ENCODE results near the gene DRG1. TPM values are rescaled to one million over a fixed set of nuclear protein-coding genes. Genes with fewer than 3 reads are reported as not detected.
A peak's percentile ranks its signal among the peaks of the same experiment; 100 is the strongest.
"Not testable (repeated sequence)": the region's sequence is repeated elsewhere in the genome, so short reads cannot be mapped to it uniquely, and the experiment has no call there.

DRG1 gene, protein sequence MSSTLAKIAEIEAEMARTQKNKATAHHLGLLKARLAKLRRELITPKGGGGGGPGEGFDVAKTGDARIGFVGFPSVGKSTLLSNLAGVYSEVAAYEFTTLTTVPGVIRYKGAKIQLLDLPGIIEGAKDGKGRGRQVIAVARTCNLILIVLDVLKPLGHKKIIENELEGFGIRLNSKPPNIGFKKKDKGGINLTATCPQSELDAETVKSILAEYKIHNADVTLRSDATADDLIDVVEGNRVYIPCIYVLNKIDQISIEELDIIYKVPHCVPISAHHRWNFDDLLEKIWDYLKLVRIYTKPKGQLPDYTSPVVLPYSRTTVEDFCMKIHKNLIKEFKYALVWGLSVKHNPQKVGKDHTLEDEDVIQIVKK
- total RNA-seq: 60.6 TPM
- long read RNA-seq, transcript DRG1-201 (9 exons, 1,746 nt): major isoform, 106 of 117 reads
- long read RNA-seq, partial matches to known transcripts: 4 of 117 reads
- long read RNA-seq, other reads (novel, unspliced or antisense): 7 of 117 reads

DNA sequence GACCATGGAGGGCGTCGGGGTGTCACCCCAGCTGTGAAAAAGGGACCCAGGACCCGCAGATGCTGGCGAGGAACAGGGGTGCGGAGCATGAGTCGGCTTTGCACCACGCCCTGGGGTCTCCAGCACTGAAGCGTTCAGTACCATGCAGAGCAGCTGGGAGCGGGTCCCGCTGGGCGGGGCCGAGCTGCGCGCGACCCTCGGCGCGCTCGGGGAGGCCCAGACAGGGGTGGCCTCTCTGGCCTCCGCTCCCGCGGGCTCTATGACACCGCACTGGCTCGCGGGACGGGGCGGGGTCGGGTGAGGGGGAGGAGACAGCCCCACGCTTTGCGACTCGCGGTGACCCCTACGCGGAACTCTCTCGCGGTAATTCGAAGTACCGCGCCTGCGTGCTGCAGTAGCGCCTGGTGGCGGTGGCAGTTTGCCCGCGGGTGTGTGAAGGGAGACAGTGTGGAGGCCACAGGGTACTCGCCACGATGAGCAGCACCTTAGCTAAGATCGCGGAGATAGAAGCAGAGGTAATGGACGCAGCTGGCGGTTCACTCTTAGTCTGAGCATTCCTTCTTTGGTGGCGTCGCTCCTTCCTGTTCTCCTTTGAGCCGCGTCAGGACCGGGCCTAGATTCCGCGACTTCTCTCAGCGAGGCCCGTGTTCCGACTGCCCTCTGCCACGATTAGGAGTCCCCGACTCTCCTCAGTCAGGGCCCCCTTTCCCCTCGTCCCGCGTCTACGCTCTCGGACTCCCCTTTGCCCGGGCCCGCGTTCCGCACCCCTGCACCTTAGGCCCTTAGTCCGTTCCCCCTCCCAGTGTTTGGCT is at the start of gene DRG1:
TSS of gene DRG1 (plus strand) at position 394 of the 812 bp plus-strand sequence. CDS start at position 474, 80 bp downstream.
- intact Hi-C loops (cut with DNase I): loop anchor here (2.0 to 5.0 kb wide), 2 partner anchors 52 to 97 kb away; partner anchors contain the start of genes PATZ1 and SFI1
- DNase-seq (peak; percentile 98), ATAC-seq (ENCODE audit: poor library complexity) (peak; percentile 99)

DNA sequence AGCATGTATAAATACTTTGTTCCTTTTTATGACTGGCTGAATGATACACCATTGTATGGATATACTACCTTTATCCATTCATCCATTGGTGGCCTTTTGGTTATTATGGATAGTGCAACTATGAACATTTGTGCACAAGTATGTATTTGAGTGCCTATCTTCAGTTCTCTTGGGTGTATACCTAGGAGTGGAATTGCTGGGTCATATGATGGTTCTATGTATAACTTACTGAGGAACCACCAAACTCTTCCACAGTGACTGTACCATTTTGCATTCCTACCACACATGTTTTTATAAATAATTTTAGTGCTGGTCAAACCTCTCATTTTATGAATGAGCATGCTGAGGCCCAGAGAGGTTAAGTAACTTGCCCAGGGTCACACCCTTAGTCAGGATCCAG is 49.4 kb upstream of the DRG1 start:
- intact Hi-C loops (cut with DNase I): loop anchor here (5.0 kb wide), 2 partner anchors 47 to 147 kb away; partner anchors contain the start of genes DRG1 and SFI1
- DNase-seq (no peak), ATAC-seq (ENCODE audit: poor library complexity) (no peak)

- intact Hi-C loops (cut with DNase I): no loop called here
- no peak for DNase-seq
- no peak for ATAC-seq (ENCODE audit: poor library complexity)
Observed at GRCh38 chr22:31350410-31350863, 49.0 kb upstream of the DRG1 start.

DNA sequence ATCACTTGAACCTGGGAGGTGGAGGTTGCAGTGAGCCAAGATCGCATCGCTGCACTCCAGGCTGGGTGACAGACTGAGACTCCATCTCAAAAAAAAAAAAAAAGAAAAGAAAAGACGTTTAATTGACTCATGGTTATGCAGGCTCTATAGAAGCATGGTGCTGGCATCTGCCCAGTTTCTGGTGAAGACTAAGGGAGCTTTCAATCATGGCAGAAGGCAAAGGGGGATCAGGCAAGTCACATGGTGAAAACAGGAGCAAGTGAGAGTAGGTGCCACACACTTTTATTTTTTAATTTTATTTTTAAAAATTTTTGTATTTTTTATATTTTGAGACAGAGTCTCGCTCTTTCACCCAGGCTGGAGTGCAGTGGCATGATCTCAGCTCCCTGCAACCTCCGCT is 44.9 kb upstream of the DRG1 start:
- ATAC-seq (ENCODE audit: poor library complexity) (no peak), DNase-seq (no peak)
- intact Hi-C loops (cut with DNase I): no loop called here

GRCh38 chr22:31360029-31360428 is 39.4 kb upstream of the DRG1 start:
- no peak for ATAC-seq (ENCODE audit: poor library complexity)
- DNase-seq: no peak
- intact Hi-C loops (cut with DNase I): no loop called here

DNA sequence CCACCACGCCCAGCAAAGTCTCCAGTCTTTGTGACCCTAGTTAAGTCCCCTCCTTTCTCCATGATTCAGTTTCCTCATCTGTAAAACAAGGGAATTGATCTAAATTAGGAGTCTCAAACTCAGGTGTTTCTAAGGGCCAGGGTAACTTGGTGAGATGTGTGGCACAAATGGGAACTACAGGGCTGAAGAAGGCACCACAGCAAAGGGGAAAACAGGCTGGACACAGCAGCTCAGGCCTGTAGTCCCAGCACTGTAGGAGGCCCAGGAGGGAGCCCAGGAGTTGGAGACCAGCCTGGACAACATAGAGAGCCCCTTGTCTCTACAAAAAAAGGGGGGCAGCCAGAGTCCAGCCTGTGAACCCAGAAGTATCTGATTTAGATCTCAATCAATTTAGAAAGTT is 37.7 kb upstream of the DRG1 start:
- ATAC-seq (ENCODE audit: poor library complexity) (no peak), DNase-seq (no peak)
- intact Hi-C loops (cut with DNase I): no loop called here

GRCh38 chr22:31363885-31364465 is 35.4 kb upstream of the DRG1 start:
- intact Hi-C loops (cut with DNase I): no loop called here
- DNase-seq: no peak
- no peak for ATAC-seq (ENCODE audit: poor library complexity)

DNA sequence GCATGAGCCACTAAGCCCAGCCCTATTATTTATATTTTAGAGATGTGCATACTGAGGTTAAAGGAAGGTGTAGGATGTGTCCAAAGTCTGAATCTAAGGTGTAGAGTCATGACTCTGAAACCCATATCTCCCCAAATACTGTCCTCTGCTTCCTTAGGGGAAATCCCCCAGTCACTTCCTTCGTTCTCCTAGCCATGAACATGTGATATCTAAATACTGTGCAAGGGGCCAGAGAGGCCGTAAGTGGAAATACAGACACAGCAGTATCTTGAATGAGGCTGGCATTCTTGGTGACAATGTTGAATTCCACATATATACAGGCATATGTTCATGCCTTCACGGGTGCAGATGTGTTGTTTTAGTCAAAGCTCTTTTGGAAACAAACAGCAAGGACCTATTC is 32.0 kb upstream of the DRG1 start:
- DNase-seq (no peak), ATAC-seq (ENCODE audit: poor library complexity) (no peak)
- intact Hi-C loops (cut with DNase I): no loop called here

DNA sequence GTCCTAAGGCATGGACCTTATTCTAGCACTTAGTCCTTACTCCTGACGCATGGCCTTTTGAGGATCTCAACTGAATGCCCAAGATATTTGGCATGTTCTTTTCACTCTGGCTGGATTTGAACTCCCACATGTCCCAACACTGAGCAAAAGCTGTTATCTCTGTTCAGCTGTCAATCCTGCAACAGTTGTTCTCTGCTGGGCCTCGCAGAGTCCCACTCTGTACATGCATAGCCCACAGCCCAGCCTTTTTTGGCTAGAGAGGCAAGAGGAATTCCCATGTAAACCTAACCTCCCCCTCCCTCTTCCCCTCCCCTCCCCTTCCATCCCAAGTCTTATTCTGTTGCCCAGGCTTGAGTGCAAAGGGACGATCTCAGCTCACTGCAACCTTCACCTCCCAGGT is 21.8 kb upstream of the DRG1 start:
- no peak for DNase-seq
- peak; percentile 85 for ATAC-seq (ENCODE audit: poor library complexity)
- intact Hi-C loops (cut with DNase I): no loop called here

GRCh38 chr22:31378123-31378522 is 21.3 kb upstream of the DRG1 start:
- ATAC-seq (ENCODE audit: poor library complexity) (peak; percentile 71), DNase-seq (no peak)
- intact Hi-C loops (cut with DNase I): no loop called here

DNA sequence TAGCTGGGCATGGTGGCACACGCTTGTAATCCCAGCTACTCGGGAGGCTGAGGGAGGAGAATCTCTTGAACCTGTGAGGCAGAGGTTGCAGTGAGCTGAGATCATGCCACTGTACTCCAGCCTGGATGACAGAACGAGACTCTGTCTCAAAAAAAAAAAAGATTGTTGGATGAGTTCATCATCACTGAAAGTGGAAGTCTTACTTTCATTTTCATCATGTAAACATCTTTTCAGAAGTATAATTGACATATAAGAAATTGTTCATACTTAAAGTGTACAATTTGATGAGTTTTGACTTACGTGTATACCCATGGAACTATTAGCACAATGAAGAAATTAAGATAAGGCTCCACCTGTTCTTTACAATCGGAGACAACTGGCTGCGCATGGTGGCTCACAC is 20.8 kb upstream of the DRG1 start:
- ATAC-seq (ENCODE audit: poor library complexity); intact Hi-C loops (cut with DNase I); DNase-seq: not testable (repeated sequence)

DNA sequence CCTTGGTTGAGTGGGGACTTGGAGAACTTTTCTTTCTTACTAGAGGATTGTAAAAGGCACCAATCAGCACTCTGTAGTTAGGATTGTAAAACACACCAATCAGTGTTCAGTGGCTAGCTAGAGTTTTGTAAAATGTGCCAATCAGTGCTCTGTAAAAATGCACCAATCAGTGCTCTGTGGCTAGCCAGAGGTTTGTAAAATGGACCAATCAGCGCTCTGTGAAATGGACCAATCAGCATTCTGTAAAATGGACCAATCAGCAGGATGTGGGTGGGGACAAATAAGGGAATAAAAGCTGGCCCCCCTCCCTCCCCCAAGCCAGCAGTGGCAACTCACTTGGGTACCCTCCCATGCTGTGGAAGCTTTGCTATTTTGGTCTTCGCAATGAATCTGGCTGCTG is 5.5 kb upstream of the DRG1 start:
- intact Hi-C loops (cut with DNase I): no loop called here
- no peak for DNase-seq
- ATAC-seq (ENCODE audit: poor library complexity): no peak

GRCh38 chr22:31394326-31394725 is 5.1 kb upstream of the DRG1 start:
- no peak for ATAC-seq (ENCODE audit: poor library complexity)
- intact Hi-C loops (cut with DNase I): no loop called here

DNA sequence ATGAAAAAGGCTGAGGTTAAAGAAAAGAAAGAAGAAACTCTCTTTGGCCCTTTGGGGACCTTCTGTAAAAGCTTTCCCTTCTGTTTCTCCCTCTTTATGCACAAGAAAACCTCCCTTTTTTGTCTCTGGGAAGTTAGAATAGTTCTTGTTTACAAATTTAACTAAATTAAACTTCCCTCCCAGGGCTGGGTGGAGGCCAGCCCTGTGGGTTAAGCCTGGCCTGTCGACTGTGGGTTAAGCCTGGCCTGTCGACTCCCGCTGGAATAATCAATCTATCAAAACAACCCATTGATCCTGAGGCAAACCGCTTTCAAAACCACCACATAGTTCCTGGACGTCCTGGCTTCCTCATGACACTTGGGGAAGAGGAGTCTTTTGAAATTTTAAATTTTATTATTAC is 1.2 kb upstream of the DRG1 start:
- DNase-seq: no peak
- intact Hi-C loops (cut with DNase I): loop anchor here (2.0 to 5.0 kb wide), 2 partner anchors 51 to 99 kb away; partner anchors contain the start of genes PATZ1 and SFI1
- no peak for ATAC-seq (ENCODE audit: poor library complexity)

More at GRCh38 chr22:31394326-31394725, 5.1 kb upstream of the DRG1 start:
- no peak for DNase-seq

GRCh38 chr22:31400023-31400397 is 606 bp downstream of the DRG1 start:
- DNase-seq (no peak), ATAC-seq (ENCODE audit: poor library complexity) (no peak)
- intact Hi-C loops (cut with DNase I): no loop called here

DNA sequence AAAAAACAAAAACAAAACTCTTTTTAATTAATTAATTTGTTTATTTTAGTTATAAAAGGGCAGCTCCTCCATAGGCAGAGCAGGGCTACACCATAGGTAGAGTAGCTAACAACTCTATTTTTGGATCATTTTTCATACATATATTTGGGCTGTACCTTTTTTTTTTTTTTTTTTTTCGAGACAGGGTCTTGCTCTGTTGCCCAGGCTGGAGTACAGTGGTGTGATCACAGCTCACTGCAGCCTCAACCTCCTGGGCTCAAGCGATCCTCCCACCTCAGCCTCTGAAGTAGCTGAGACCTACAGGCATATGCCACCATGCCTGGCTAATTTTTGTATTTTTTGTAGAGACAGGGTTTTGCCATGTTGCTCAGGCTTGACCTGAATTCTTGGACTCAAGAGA is 2.9 kb downstream of the DRG1 start:
- DNase-seq; ATAC-seq (ENCODE audit: poor library complexity); intact Hi-C loops (cut with DNase I): not testable (repeated sequence)

DNA sequence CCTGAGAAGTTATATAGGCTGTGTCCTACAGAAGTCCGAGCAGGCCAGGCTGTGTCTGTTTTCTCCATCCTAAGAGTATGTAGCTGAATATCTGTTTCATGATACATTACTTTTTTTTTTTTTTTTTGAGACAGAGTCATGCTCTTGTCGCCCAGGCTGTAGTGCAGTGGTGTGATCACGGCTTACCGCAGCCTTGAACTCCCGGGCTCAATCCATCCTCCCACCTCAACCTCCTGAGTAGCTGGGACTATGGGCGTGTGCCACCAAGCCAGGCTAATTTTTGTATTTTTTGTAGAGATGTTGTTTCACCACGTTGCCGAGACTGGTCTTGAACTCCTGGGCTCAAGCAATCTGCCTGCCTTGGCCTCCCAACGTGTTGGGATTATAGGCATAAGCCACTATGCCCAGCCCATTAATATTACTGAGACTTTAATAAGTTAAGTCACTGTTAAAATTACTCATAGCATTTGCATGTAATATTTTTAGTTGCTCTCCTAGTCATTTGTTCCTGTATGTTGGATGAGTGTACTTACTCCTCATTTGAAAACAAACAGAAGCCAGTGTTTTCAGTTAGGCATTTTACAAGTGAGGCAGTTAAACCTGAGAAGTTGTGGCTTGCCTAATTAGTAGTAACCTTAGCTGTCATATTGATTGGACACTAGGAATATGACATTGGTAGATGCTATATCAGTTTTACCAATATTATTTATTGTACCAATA is 26.1 kb downstream of the DRG1 start:
- ATAC-seq (ENCODE audit: poor library complexity): no peak
- DNase-seq: no peak
- intact Hi-C loops (cut with DNase I): no loop called here

GRCh38 chr22:31431950-31432349 is 32.5 kb downstream of the DRG1 start:
- ATAC-seq (ENCODE audit: poor library complexity): no peak
- intact Hi-C loops (cut with DNase I): no loop called here
- no peak for DNase-seq
